Ishikawa (cell line): ENCODE results near the gene ALAS1.

Experiments
- EP300 ChIP-seq: IDR thresholded peaks from 2 replicates; pipeline ENCODE4 v1.6.1; 2012; ENCODE audit warnings: borderline replicate concordance
- RAD21 ChIP-seq: IDR thresholded peaks from 2 replicates; pipeline ENCODE4 v1.6.1; 2012; ENCODE audit warnings: low read depth
- TAF1 ChIP-seq: IDR thresholded peaks from 2 replicates; pipeline ENCODE4 v1.6.1; 2012; ENCODE audit warnings: low read depth, mild to moderate bottlenecking
- YY1 ChIP-seq: IDR thresholded peaks from 2 replicates; pipeline ENCODE4 v1.6.1; 2012; ENCODE audit warnings: low read depth
- TF ChIP-seq, protein P1 (sequence below): IDR thresholded peaks from 2 replicates; pipeline ENCODE4 v1.6.1; 2012
- TF ChIP-seq, protein P2 (sequence below): IDR thresholded peaks from 2 replicates; pipeline ENCODE4 v1.6.1; 2012; ENCODE audit warnings: low read depth, mild to moderate bottlenecking

DNA sequence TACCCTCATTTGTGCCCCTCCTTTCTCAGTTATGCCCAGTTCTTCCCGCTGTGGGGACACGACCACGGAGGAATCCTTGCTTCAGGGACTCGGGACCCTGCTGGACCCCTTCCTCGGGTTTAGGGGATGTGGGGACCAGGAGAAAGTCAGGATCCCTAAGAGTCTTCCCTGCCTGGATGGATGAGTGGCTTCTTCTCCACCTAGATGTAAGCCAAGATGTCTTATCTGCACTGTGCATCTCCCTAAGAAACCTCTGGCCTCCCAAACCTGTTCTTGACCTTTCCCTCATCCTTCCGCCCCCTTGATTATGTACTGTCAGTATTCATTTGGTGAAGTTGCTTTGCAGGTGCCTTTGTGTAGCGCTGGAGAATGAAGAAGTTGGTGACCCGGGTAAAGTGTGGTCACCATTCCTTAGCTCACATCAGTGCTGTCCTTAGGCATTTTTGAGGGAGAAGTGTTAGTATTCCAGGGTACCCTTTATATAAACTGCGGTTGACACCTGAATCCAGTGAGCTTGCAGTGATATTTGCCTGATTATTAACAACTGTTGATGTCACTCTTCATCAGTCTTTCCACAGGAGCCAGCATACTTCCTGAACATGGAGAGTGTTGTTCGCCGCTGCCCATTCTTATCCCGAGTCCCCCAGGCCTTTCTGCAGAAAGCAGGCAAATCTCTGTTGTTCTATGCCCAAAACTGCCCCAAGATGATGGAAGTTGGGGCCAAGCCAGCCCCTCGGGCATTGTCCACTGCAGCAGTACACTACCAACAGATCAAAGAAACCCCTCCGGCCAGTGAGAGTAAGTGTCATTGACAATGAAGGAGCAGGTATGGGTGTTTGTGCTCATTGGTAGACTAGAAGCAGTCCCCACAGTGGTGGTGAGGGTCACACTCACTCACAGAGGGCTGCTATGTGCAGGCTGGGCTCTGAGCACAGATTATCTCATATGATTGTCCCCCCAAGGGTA, 966 bp downstream of the ALAS1 start:
- TF ChIP-seq EP300 (no peak), RAD21 (no peak), YY1 (no peak), TAF1 (no peak)
- TF ChIP-seq, protein P1, sequence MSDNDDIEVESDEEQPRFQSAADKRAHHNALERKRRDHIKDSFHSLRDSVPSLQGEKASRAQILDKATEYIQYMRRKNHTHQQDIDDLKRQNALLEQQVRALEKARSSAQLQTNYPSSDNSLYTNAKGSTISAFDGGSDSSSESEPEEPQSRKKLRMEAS, result no peak
- TF ChIP-seq, protein P2, sequence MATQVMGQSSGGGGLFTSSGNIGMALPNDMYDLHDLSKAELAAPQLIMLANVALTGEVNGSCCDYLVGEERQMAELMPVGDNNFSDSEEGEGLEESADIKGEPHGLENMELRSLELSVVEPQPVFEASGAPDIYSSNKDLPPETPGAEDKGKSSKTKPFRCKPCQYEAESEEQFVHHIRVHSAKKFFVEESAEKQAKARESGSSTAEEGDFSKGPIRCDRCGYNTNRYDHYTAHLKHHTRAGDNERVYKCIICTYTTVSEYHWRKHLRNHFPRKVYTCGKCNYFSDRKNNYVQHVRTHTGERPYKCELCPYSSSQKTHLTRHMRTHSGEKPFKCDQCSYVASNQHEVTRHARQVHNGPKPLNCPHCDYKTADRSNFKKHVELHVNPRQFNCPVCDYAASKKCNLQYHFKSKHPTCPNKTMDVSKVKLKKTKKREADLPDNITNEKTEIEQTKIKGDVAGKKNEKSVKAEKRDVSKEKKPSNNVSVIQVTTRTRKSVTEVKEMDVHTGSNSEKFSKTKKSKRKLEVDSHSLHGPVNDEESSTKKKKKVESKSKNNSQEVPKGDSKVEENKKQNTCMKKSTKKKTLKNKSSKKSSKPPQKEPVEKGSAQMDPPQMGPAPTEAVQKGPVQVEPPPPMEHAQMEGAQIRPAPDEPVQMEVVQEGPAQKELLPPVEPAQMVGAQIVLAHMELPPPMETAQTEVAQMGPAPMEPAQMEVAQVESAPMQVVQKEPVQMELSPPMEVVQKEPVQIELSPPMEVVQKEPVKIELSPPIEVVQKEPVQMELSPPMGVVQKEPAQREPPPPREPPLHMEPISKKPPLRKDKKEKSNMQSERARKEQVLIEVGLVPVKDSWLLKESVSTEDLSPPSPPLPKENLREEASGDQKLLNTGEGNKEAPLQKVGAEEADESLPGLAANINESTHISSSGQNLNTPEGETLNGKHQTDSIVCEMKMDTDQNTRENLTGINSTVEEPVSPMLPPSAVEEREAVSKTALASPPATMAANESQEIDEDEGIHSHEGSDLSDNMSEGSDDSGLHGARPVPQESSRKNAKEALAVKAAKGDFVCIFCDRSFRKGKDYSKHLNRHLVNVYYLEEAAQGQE, result no peak
